ENCODE measurements around the gene FRMD3. TPM values are rescaled to one million over a fixed set of nuclear protein-coding genes. Genes with fewer than 3 reads are reported as not detected.

The FRMD3 gene
- total RNA-seq, 1 experiment from 2014 or later, result 1.9 TPM

GRCh38 chr9:83582029-83582428 is 43.8 kb upstream of the FRMD3 start:
- Histone ChIP-seq H3K9me2 (ENCODE audit: insufficient read depth) (no peaks in the 10 kb centered on the region), H2AFZ (no peak overlapping the region), H3K36me3 (ENCODE audit: low read depth) (no peaks in the 10 kb centered on the region), H3K79me2 (ENCODE audit: low read depth) (no peaks in the 10 kb centered on the region), H3K27ac (no peak overlapping the region), H3K27me3 (ENCODE audit: insufficient read depth, low read depth) (no peaks in the 10 kb centered on the region), H3K9me3 (ENCODE audit: insufficient read depth, low read depth) (peaks cover 14% of the 10 kb centered on the region; the same call in 1 of the 2 replicates), H3K4me2 (no peak overlapping the region), H3F3A (ENCODE audit: insufficient read depth, low read depth) (no peaks in the 10 kb centered on the region; the same call in 1 of the 2 replicates), H3K4me1 (replicated peaks; ENCODE audit: insufficient read depth) (no peaks in the 10 kb centered on the region; the same call in 1 of the 2 replicates), H3K4me3 (no peak overlapping the region), H4K20me1 (ENCODE audit: insufficient read depth) (no peaks in the 10 kb centered on the region)
- peak in 1 of 2 experiments; percentile 58 for DNase-seq
- intact Hi-C loops (cut with micrococcal nuclease; ENCODE audit: unreplicated experiment), result loop anchor here (5.0 kb wide), 1 partner anchor 250 kb away; no protein-coding TSS in a partner anchor
- ChIA-PET CTCF (no interaction called here), POLR2A (ENCODE audit: unreplicated experiment) (no interaction called here)
- no peak for TF ChIP-seq CTCF (conservative IDR thresholded peaks at IDR 0.05)
- TF ChIP-seq EZH2 (IDR thresholded peaks at IDR 0.05; ENCODE audit: low read depth), result no peak
- no TSS peak for BruUV-seq (replicated peaks)

- DNase-seq, result no peak
- no peak overlapping the region for H2AFZ ChIP-seq
- ChIA-PET POLR2A (ENCODE audit: unreplicated experiment) (no interaction called here), CTCF (no interaction called here)
- H3F3A ChIP-seq (ENCODE audit: insufficient read depth, low read depth), result peaks cover 7% of the 10 kb centered on the region; the same call in 1 of the 2 replicates
- no peak overlapping the region for H3K4me3 ChIP-seq
- intact Hi-C loops (cut with micrococcal nuclease; ENCODE audit: unreplicated experiment), result no loop called here
- no peaks in the 10 kb centered on the region for H3K9me2 ChIP-seq (ENCODE audit: insufficient read depth)
- no peak overlapping the region for H3K27ac ChIP-seq
- BruUV-seq (replicated peaks), result no TSS peak
- peaks cover 19% of the 10 kb centered on the region for H3K4me1 ChIP-seq (replicated peaks; ENCODE audit: insufficient read depth)
- H3K27me3 ChIP-seq (ENCODE audit: insufficient read depth, low read depth), result no peaks in the 10 kb centered on the region
- H4K20me1 ChIP-seq (ENCODE audit: insufficient read depth), result no peaks in the 10 kb centered on the region
- H3K79me2 ChIP-seq (ENCODE audit: low read depth), result no peaks in the 10 kb centered on the region
- H3K36me3 ChIP-seq (ENCODE audit: low read depth), result no peaks in the 10 kb centered on the region
- TF ChIP-seq EZH2 (IDR thresholded peaks at IDR 0.05; ENCODE audit: low read depth) (no peak), CTCF (conservative IDR thresholded peaks at IDR 0.05) (no peak)
- no peak overlapping the region for H3K4me2 ChIP-seq
- 0 out of 2 replicates have a peak, but pooled peaks cover 13% of the 10 kb centered on the region for H3K9me3 ChIP-seq (ENCODE audit: insufficient read depth, low read depth)
These were observed 36.3 kb upstream of the FRMD3 start for GRCh38 chr9:83574482-83574881.

- Histone ChIP-seq H3K4me3 (no peak overlapping the region), H3K79me2 (ENCODE audit: low read depth) (no peaks in the 10 kb centered on the region), H3K9me3 (ENCODE audit: insufficient read depth, low read depth) (no peaks in the 10 kb centered on the region), H2AFZ (no peak overlapping the region), H3K27me3 (ENCODE audit: insufficient read depth, low read depth) (no peaks in the 10 kb centered on the region), H3K36me3 (ENCODE audit: low read depth) (no peaks in the 10 kb centered on the region), H3K27ac (no peak overlapping the region), H3K4me1 (replicated peaks; ENCODE audit: insufficient read depth) (peaks cover 25% of the 10 kb centered on the region), H3F3A (ENCODE audit: insufficient read depth, low read depth) (peaks cover 7% of the 10 kb centered on the region; the same call in 1 of the 2 replicates), H4K20me1 (ENCODE audit: insufficient read depth) (no peaks in the 10 kb centered on the region), H3K9me2 (ENCODE audit: insufficient read depth) (no peaks in the 10 kb centered on the region), H3K4me2 (no peak overlapping the region)
- intact Hi-C loops (cut with micrococcal nuclease; ENCODE audit: unreplicated experiment), result no loop called here
- CTCF ChIA-PET, result no interaction called here
- TF ChIP-seq EZH2 (IDR thresholded peaks at IDR 0.05; ENCODE audit: low read depth) (no peak), CTCF (conservative IDR thresholded peaks at IDR 0.05) (no peak)
- no peak for DNase-seq
- BruUV-seq (replicated peaks), result no TSS peak
- POLR2A ChIA-PET (ENCODE audit: unreplicated experiment), result interaction anchor here (0.8 kb wide), 1 partner anchor 1270 kb away, joined by 8 read pairs; no protein-coding TSS in a partner anchor
These were observed 34.3 kb upstream of the FRMD3 start for GRCh38 chr9:83572524-83572923.
